ENCODE measurements around the gene PRRC1. TPM values are rescaled to one million over a fixed set of nuclear protein-coding genes. Genes with fewer than 3 reads are reported as not detected.
"Not testable (repeated sequence)": the region's sequence is repeated elsewhere in the genome, so short reads cannot be mapped to it uniquely, and the experiment has no call there.

PRRC1 gene
- total RNA-seq, 1 donor from 2014 or later, result 43.7 TPM

- H3K36me3 ChIP-seq (ENCODE audit: control insufficient read depth, insufficient read depth, low read length), result peaks cover 10% of the 10 kb centered on the region
- H3K4me3 ChIP-seq (ENCODE audit: low read depth, low read length), result no peak overlapping the region
- H3K27me3 ChIP-seq (ENCODE audit: control insufficient read depth, insufficient read depth, low read length), result no peaks in the 10 kb centered on the region
- DNase-seq (ENCODE audit: low read depth), result no peak
- FAIRE-seq, result no peak
- TF ChIP-seq, protein P1, sequence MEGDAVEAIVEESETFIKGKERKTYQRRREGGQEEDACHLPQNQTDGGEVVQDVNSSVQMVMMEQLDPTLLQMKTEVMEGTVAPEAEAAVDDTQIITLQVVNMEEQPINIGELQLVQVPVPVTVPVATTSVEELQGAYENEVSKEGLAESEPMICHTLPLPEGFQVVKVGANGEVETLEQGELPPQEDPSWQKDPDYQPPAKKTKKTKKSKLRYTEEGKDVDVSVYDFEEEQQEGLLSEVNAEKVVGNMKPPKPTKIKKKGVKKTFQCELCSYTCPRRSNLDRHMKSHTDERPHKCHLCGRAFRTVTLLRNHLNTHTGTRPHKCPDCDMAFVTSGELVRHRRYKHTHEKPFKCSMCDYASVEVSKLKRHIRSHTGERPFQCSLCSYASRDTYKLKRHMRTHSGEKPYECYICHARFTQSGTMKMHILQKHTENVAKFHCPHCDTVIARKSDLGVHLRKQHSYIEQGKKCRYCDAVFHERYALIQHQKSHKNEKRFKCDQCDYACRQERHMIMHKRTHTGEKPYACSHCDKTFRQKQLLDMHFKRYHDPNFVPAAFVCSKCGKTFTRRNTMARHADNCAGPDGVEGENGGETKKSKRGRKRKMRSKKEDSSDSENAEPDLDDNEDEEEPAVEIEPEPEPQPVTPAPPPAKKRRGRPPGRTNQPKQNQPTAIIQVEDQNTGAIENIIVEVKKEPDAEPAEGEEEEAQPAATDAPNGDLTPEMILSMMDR (IDR thresholded peaks at IDR 0.05; ENCODE audit: insufficient read depth, low read length, severe bottlenecking), result no peak
Observed at GRCh38 chr5:127521138-127521770, 3.8 kb downstream of the PRRC1 start.

DNA sequence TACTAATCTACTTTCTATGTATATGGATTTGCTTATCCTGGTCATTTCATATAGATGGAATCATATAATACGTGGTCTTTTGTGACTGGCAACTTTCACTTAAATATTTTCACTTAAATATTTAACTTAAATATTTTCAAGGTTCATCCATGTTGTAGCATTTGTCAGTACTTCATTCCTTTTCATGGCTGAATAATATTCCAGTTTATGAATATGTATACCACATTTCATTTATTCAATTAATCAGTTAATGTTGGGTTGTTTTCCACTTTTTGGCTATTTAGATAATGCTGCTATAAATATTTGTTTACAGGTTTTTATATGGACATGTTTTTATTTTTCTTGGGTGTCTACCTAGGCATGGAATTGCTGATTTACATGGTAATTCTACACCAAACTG is 7.7 kb downstream of the PRRC1 start:
- H3K4me3 ChIP-seq (ENCODE audit: low read depth, low read length), result no peak overlapping the region
- peaks cover 8% of the 10 kb centered on the region for H3K36me3 ChIP-seq (ENCODE audit: control insufficient read depth, insufficient read depth, low read length)
- H3K27me3 ChIP-seq (ENCODE audit: control insufficient read depth, insufficient read depth, low read length), result no peaks in the 10 kb centered on the region
- FAIRE-seq (no peak), DNase-seq (ENCODE audit: low read depth) (no peak)
- TF ChIP-seq, protein P1 (IDR thresholded peaks at IDR 0.05; ENCODE audit: insufficient read depth, low read length, severe bottlenecking), result no peak

GRCh38 chr5:127529904-127530682 is 12.7 kb downstream of the PRRC1 start:
- TF ChIP-seq, protein P1 (IDR thresholded peaks at IDR 0.05; ENCODE audit: insufficient read depth, low read length, severe bottlenecking), result no peak
- Histone ChIP-seq H3K4me3 (ENCODE audit: low read depth, low read length) (no peak overlapping the region), H3K27me3 (ENCODE audit: control insufficient read depth, insufficient read depth, low read length) (no peaks in the 10 kb centered on the region), H3K36me3 (ENCODE audit: control insufficient read depth, insufficient read depth, low read length) (peaks cover 7% of the 10 kb centered on the region)
- FAIRE-seq (no peak), DNase-seq (ENCODE audit: low read depth) (no peak)

GRCh38 chr5:127536687-127537086 is 19.2 kb downstream of the PRRC1 start:
- Histone ChIP-seq H3K4me3 (ENCODE audit: low read depth, low read length) (no peak overlapping the region), H3K27me3 (ENCODE audit: control insufficient read depth, insufficient read depth, low read length) (no peaks in the 10 kb centered on the region), H3K36me3 (ENCODE audit: control insufficient read depth, insufficient read depth, low read length) (peaks cover 9% of the 10 kb centered on the region)
- TF ChIP-seq, protein P1 (IDR thresholded peaks at IDR 0.05; ENCODE audit: insufficient read depth, low read length, severe bottlenecking), result peak; percentile 4
- FAIRE-seq (no peak), DNase-seq (ENCODE audit: low read depth) (peak; percentile 26)

GRCh38 chr5:127540553-127540952 is 23.1 kb downstream of the PRRC1 start:
- H3K36me3 ChIP-seq (ENCODE audit: control insufficient read depth, insufficient read depth, low read length); H3K27me3 ChIP-seq (ENCODE audit: control insufficient read depth, insufficient read depth, low read length); DNase-seq (ENCODE audit: low read depth); FAIRE-seq; H3K4me3 ChIP-seq (ENCODE audit: low read depth, low read length): not testable (repeated sequence)

- FAIRE-seq; DNase-seq (ENCODE audit: low read depth): not testable (repeated sequence)
Observed at GRCh38 chr5:127545249-127545648, 27.8 kb downstream of the PRRC1 start.

More at GRCh38 chr5:127545249-127545648, 27.8 kb downstream of the PRRC1 start:
- not testable (repeated sequence) for H3K27me3 ChIP-seq (ENCODE audit: control insufficient read depth, insufficient read depth, low read length); H3K36me3 ChIP-seq (ENCODE audit: control insufficient read depth, insufficient read depth, low read length); H3K4me3 ChIP-seq (ENCODE audit: low read depth, low read length)

Data from bronchial epithelial cell (primary cell).